Right lung (tissue), 5 donors: ENCODE data around the gene ABCC1. TPM values are rescaled to one million over a fixed set of nuclear protein-coding genes. Genes with fewer than 3 reads are reported as not detected.

Source experiments
- DNase-seq, 2 donors: peaks; one replicate each; pipeline ENCODE4 v3.0.0-alpha.2; 2013
- polyA plus RNA-seq, 5 donors: library from polyadenylated mRNA; unstranded; fragments of 120-200 nt; gene quantifications; one replicate each; pipeline versions ENCODE4 v1.2.1 to v1.2.3, GENCODE V29; 2013; ENCODE audit warnings: inconsistent platforms in 1 of 5, low replicate concordance in 1 of 5; ENCODE audit not compliant: insufficient read length in 5 of 5, insufficient read depth in 1 of 5

Gene ABCC1
- polyA plus RNA-seq, 5 donors, result 24.1 to 30.8 (median 26.9) TPM

DNA sequence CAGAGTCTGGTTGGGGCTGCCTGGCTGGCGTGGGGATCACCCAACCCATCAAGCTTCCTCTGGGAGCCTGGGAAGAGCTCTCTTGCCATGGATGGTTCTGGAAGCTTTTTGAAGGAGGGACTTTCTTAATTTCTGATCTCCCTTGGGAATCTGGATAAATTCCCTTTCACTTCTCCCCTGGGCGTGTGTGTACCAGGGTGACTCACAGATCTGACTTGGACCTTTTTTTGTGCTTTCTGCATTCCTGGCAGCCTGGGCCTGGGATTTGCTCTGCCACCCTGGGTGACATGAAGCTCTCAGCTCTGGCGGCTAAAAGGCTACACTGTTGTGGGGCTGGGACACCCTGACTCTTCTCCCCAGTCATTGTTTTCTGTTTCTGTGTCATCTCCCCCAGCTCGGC, 70.1 kb downstream of the ABCC1 start:
- no peak for DNase-seq

DNA sequence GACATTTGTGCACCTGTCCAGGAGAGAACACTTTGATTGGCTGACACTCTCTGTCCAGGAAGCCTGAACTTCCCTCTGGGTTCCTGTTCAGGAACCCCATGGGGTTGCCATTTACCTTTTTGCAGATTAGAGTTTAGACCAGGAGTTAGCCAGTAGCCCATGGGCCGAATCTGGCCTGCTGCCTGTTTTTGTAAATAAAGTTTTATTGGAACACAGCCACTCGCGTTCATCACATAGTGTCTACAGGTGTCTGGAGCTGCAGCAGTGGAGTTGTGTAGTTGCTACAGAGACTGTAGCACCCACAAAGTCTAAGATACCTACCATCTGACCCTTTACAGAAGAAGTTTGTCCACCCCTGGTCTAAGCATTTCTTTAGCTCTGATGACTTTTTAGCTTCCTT, 70.9 kb downstream of the ABCC1 start:
- no peak for DNase-seq

- no peak for DNase-seq
Measured at GRCh38 chr16:16021020-16021419, 71.6 kb downstream of the ABCC1 start.

- DNase-seq, result no peak
Measured at GRCh38 chr16:16021646-16021987, 72.2 kb downstream of the ABCC1 start.

- DNase-seq, result peak; percentile 68 to 71
Measured at GRCh38 chr16:16021988-16022682, 72.7 kb downstream of the ABCC1 start.

GRCh38 chr16:16022683-16023064, 73.3 kb downstream of the ABCC1 start:
- no peak for DNase-seq

- DNase-seq, result no peak
Measured at GRCh38 chr16:16025214-16025968, 76.0 kb downstream of the ABCC1 start.

DNA sequence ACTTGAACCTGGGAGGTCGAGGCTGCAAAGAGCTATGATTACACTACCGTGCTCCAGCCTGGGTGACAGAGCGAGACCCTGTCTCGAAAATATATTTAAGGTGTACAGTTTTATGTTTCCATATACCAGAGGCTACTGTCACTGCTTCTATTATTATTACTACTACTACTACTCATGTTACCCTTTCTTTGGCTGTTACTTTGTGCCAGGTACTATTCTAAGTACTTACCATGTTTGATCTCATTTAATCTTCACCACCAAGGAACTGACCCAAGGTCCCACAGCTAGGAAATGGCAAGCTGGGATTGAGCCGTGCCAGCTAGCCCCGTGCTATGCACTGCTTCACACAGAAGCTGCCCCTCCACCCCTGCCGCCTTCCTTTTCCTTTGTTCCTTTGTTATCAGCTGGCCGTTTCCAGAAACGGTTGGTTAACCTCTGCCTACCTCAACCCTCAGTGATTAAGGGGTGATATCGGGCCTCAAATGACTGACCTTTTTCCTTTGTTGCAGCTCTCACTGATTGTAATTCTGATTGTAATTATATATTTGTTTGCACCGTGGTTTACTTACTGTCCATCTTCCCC, 78.4 kb downstream of the ABCC1 start:
- DNase-seq, result no peak

- DNase-seq, result no peak
Measured at GRCh38 chr16:16028311-16028999, 79.0 kb downstream of the ABCC1 start.

- DNase-seq, result peak; percentile 57 to 61
Measured at GRCh38 chr16:16029431-16030011, 80.1 kb downstream of the ABCC1 start.

DNA sequence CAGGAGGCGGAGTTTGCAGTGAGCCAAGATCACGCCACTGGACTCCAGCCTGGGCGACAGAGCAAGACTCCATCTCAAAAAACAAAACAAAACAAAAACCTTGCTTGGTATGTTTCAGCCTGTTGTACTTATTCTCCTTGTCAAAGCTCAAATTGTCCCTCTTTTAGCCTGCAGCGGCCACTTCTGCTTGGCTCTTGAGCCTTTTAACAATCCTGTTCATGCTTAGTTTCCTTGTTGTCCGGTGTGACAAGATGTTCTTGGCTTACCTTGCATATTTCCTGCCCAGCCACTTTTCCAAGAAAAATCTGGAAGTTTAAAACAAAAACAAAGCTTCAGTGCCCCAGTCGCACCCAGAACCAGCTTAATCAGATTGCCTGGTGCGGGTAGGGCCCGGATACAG, 81.0 kb downstream of the ABCC1 start:
- DNase-seq, result no peak

DNA sequence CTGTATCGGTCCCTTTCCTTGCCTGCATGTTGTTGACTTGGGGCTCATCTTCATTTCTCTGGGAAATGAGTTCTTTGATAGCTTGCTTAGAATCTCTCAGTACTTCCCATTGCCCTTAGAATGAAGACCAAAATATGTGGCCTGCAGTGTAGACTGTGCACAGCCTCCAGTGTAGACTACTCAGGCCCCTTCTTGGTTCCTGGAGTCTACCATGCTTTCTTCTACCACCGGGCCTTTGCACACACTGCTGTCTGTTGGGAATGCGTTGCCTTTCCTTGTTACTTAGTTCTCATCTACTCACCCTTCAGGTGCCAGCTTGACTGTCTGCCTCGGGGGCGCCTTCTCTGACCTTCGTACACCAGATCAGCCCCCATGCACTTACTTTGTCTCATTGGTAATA, 82.0 kb downstream of the ABCC1 start:
- DNase-seq, result no peak

GRCh38 chr16:16032271-16032979, 83.0 kb downstream of the ABCC1 start:
- DNase-seq, result no peak

DNA sequence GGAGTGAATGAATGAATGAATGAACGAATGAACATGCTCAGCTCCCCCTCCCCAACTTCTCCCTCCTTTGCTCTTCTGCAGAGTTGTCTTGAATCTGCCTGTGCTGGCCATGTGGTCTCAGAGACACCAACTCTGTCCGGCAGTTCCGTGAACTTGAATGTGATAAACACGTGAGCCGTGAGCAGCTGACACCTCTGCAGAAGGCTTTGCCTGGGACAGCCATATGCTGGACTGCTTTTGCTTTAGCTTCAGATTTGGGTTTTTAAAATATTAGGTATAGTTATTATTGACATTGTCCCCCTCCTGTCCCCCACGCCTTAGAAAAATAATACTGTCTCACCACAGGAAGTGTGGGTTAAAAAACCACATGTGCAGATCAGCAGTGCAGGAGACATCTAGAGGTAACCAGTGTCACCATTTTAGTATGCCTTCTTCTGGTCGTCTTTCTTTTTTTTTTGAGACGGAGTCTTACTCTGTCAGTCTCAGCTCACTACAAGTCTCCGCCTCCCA, 83.8 kb downstream of the ABCC1 start:
- no peak for DNase-seq

DNA sequence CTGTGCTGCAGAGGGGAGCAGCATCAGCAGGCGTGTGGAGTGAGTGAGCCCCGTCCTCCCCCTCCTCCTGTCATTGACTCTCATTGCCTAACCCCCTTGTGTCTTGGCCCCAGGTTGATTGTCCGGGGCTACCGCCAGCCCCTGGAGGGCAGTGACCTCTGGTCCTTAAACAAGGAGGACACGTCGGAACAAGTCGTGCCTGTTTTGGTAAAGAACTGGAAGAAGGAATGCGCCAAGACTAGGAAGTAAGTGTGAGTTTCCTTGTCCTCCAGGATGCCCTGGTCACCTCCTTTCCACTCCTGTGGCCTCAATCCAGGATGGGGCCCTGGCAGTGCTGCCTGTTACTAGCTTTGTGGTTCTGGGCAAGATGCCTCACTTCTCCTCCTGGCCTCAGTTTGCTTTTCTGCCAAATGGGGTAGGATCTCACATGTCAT, 87.0 kb downstream of the ABCC1 start:
- DNase-seq, result no peak

GRCh38 chr16:16037521-16037920, 88.1 kb downstream of the ABCC1 start:
- DNase-seq, result no peak

GRCh38 chr16:16037970-16038369, 88.6 kb downstream of the ABCC1 start:
- no peak for DNase-seq

DNA sequence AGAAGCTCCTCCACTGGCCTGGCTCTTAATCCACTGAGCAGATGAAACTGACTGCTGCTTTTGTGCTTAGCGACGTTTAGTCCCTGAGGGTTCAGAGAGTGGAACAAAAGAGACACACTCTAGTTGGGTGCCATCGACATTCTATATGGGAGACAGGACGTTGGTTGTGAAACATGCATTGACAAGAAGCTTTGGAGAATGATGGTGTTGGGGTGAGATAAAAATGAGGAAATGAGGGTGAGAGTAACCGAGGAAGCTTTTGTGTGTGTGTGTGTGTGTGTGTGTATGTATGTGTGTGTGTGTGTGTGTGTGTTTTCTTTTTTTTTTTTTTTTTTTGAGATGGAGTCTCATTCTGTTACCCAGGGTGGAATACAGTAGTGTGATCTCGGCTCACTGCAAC, 89.5 kb downstream of the ABCC1 start:
- DNase-seq, result no peak

GRCh38 chr16:16041196-16041892, 91.9 kb downstream of the ABCC1 start:
- DNase-seq, result no peak

DNA sequence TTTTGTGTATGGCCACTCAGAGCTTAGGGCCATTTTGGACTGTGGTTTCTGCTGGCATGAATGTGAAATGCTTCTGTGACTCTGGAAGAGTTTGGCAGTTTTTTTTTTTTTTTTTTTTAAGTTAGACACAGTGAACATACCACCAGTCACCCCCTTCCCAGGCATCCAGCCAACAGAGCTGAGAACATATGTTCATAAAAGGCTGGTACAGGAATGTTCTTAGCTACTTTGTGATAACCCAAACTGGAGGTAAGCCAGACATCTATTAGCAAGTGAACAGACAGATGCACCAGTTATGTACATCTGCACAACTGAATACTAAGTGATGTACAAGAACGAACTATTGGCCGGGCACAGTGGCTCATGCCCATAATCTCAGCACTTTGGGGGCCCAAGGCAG, 92.7 kb downstream of the ABCC1 start:
- peak in 1 of 2 donors; percentile 19 for DNase-seq

- DNase-seq, result no peak
Measured at GRCh38 chr16:16045296-16045695, 95.9 kb downstream of the ABCC1 start.
